RWPE1 (cell line): Measurements from ENCODE around the gene SLC35A5.

Source experiments
- CTCF ChIA-PET: fragments of 350-600 bp; sonication (Branson Sonifier 250); formaldehyde crosslinking; extraction: SDS; loops from one replicate; lab custom pipeline; 2021; lab: Yijun Ruan, JAX
- POLR2A ChIA-PET: fragments of 400-600 bp; formaldehyde crosslinking; extraction: SDS; loops from one replicate; lab custom pipeline; 2020; ENCODE audit warnings: antibody characterized with exemption; ENCODE audit not compliant: low non-redundant PET; lab: Yijun Ruan, JAX
- DNase-seq: peaks from one replicate; pipeline ENCODE4 v3.0.0; 2012; ENCODE audit warnings: low spot score
- H3K27ac ChIP-seq: fragments of 450-650 bp; 2 replicates; pipeline ENCODE4 v1.5.1; 2017
- CTCF ChIP-seq: fragments of 450-650 bp; conservative IDR thresholded peaks from 2 replicates; pipeline ENCODE4 v1.5.1; 2017; ENCODE audit warnings: low read depth, mild to moderate bottlenecking

The SLC35A5 gene

GRCh38 chr3:112627419-112627818, 65.6 kb downstream of the SLC35A5 start:
- ChIA-PET CTCF (no interaction called here), POLR2A (no interaction called here)
- no peak for DNase-seq
- TF ChIP-seq CTCF, result no peak
- H3K27ac ChIP-seq, result no peak overlapping the region

- no peak overlapping the region for H3K27ac ChIP-seq
- DNase-seq, result no peak
- ChIA-PET POLR2A (no interaction called here), CTCF (interaction anchor here (0.6 kb wide), 1 partner anchor 337 kb away, joined by 3 read pairs; no protein-coding TSS in a partner anchor)
- TF ChIP-seq CTCF, result no peak
Observed at GRCh38 chr3:112627919-112628466, 66.1 kb downstream of the SLC35A5 start.

GRCh38 chr3:112629425-112629824, 67.6 kb downstream of the SLC35A5 start:
- ChIA-PET CTCF (no interaction called here), POLR2A (no interaction called here)
- peak; percentile 63 for DNase-seq
- no peak for TF ChIP-seq CTCF
- H3K27ac ChIP-seq, result no peak overlapping the region

GRCh38 chr3:112631257-112631656, 69.4 kb downstream of the SLC35A5 start:
- TF ChIP-seq CTCF, result no peak
- ChIA-PET CTCF (interaction anchor here (0.5 to 1.1 kb wide), 4 partner anchors 12 to 505 kb away, joined by 3 to 4 read pairs (median 3); no protein-coding TSS in a partner anchor), POLR2A (no interaction called here)
- no peak for DNase-seq
- no peak overlapping the region for H3K27ac ChIP-seq

- no peak overlapping the region for H3K27ac ChIP-seq
- TF ChIP-seq CTCF, result no peak
- ChIA-PET CTCF (interaction anchor here (0.7 to 0.9 kb wide), 2 partner anchors 56 to 102 kb away, joined by 3 to 4 read pairs; no protein-coding TSS in a partner anchor), POLR2A (no interaction called here)
- no peak for DNase-seq
Observed at GRCh38 chr3:112632596-112632995, 70.8 kb downstream of the SLC35A5 start.

GRCh38 chr3:112633191-112633590, 71.3 kb downstream of the SLC35A5 start:
- no peak for TF ChIP-seq CTCF
- no peak for DNase-seq
- ChIA-PET CTCF (no interaction called here), POLR2A (no interaction called here)
- H3K27ac ChIP-seq, result no peak overlapping the region

- ChIA-PET CTCF (no interaction called here), POLR2A (no interaction called here)
- TF ChIP-seq CTCF, result no peak
- H3K27ac ChIP-seq, result no peak overlapping the region
- no peak for DNase-seq
Observed at GRCh38 chr3:112633757-112634156, 71.9 kb downstream of the SLC35A5 start.
